HEK293 (cell line): ENCODE measurements around the gene DYRK2.
A peak's percentile ranks its signal among the peaks of the same experiment; 100 is the strongest.

Experiments used
- CTCF ChIA-PET: fragments of 350-600 bp; formaldehyde crosslinking; extraction: SDS; loops from one replicate; lab custom pipeline; 2021; ENCODE audit warnings: antibody characterized with exemption; lab: Yijun Ruan, JAX
- POLR2A ChIA-PET: fragments of 300-600 bp; formaldehyde crosslinking; extraction: SDS; loops from one replicate; lab custom pipeline; 2020; ENCODE audit warnings: antibody characterized with exemption, inconsistent platforms; lab: Yijun Ruan, JAX
- H3K27ac ChIP-seq: fragments of 200-500 bp; sonication (Bioruptor generic); 2 replicates; pipeline ENCODE4 v1.5.1; 2014; ENCODE audit warnings: low read depth, low read length, control low read depth, inconsistent platforms; ENCODE audit errors: extremely low read depth
- H3K36me3 ChIP-seq, 2 experiments: fragments of 200-500 bp in 1 of 2; sonication (Bioruptor generic) in 1 of 2; 1 replicate in 1 of 2; 2 replicates in 1 of 2; pipeline ENCODE4 v1.5.1; 2014 to 2017; ENCODE audit warnings: inconsistent platforms in 2 of 2, low read length in 2 of 2; ENCODE audit not compliant: control insufficient read depth in 2 of 2, insufficient read depth in 1 of 2
- H3K4me1 ChIP-seq: fragments of 200-500 bp; sonication (Bioruptor generic); 2 replicates; pipeline ENCODE4 v1.5.1; 2014; ENCODE audit warnings: mild to moderate bottlenecking, low read length, inconsistent platforms; ENCODE audit not compliant: control insufficient read depth, insufficient read depth
- H3K4me3 ChIP-seq: 2 replicates; pipeline ENCODE4 v1.5.1; 2011; ENCODE audit warnings: low read depth, mild to moderate bottlenecking, control low read depth, low read length, moderate library complexity
- H3K9me3 ChIP-seq: fragments of 200-500 bp; sonication (Bioruptor generic); 2 replicates; pipeline ENCODE4 v1.5.1; 2014; ENCODE audit warnings: low read depth, low read length, inconsistent platforms; ENCODE audit not compliant: control insufficient read depth, insufficient read depth
- HOXD13 ChIP-seq: sonication (generic); formaldehyde crosslinking; IDR thresholded peaks from 2 replicates; pipeline ENCODE4 v1.8.0; 2022; ENCODE audit warnings: missing genetic modification reagents, borderline replicate concordance
- IKZF3 ChIP-seq: fragments of 450-650 bp; IDR thresholded peaks from 2 replicates; pipeline ENCODE4 v1.5.0; 2018; ENCODE audit warnings: missing biosample characterization, mild to moderate bottlenecking, missing genetic modification characterization, moderate library complexity
- KLF7 ChIP-seq: fragments of 450-650 bp; formaldehyde crosslinking; IDR thresholded peaks from 2 replicates; pipeline ENCODE4 v1.5.1; 2016; ENCODE audit warnings: missing biosample characterization, missing genetic modification characterization, borderline replicate concordance
- PATZ1 ChIP-seq: fragments of 450-650 bp; formaldehyde crosslinking; IDR thresholded peaks from 2 replicates; pipeline ENCODE4 v1.5.1; 2016; ENCODE audit warnings: missing biosample characterization, missing genetic modification characterization
- PBX3 ChIP-seq: sonication (generic); formaldehyde crosslinking; IDR thresholded peaks from 2 replicates; pipeline ENCODE4 v1.8.1; 2022; ENCODE audit warnings: mild to moderate bottlenecking, moderate library complexity, missing genetic modification reagents
- SP7 ChIP-seq: fragments of 450-650 bp; formaldehyde crosslinking; IDR thresholded peaks from 2 replicates; pipeline ENCODE4 v1.5.1; 2016; ENCODE audit warnings: missing biosample characterization, missing genetic modification characterization
- ZFHX2 ChIP-seq: fragments of 450-650 bp; formaldehyde crosslinking; conservative IDR thresholded peaks from 2 replicates; pipeline ENCODE4 v1.5.1; 2016; ENCODE audit warnings: missing biosample characterization, missing genetic modification characterization
- ZNF121 ChIP-seq: fragments of 450-650 bp; formaldehyde crosslinking; IDR thresholded peaks from 2 replicates; pipeline ENCODE4 v1.5.1; 2016; ENCODE audit warnings: missing biosample characterization, missing genetic modification characterization
- ZNF157 ChIP-seq: fragments of 450-650 bp; formaldehyde crosslinking; IDR thresholded peaks from 2 replicates; pipeline ENCODE4 v1.5.1; 2016; ENCODE audit warnings: missing biosample characterization, missing genetic modification characterization
- ZNF24 ChIP-seq: fragments of 450-650 bp; formaldehyde crosslinking; IDR thresholded peaks from 2 replicates; pipeline ENCODE4 v1.5.1; 2016; ENCODE audit warnings: missing biosample characterization, missing genetic modification characterization
- ZNF324 ChIP-seq: fragments of 450-650 bp; formaldehyde crosslinking; IDR thresholded peaks from 2 replicates; pipeline ENCODE4 v1.5.1; 2016; ENCODE audit warnings: missing biosample characterization, missing genetic modification characterization
- ZNF394 ChIP-seq: fragments of 450-650 bp; formaldehyde crosslinking; IDR thresholded peaks from 2 replicates; pipeline ENCODE4 v1.5.1; 2016; ENCODE audit warnings: missing biosample characterization, missing genetic modification characterization, mild to moderate bottlenecking, moderate library complexity, borderline replicate concordance
- ZNF513 ChIP-seq: fragments of 450-650 bp; IDR thresholded peaks from 2 replicates; pipeline ENCODE4 v1.5.1; 2018; ENCODE audit warnings: missing biosample characterization, missing genetic modification characterization
- ZNF623 ChIP-seq: fragments of 450-650 bp; formaldehyde crosslinking; IDR thresholded peaks from 2 replicates; pipeline ENCODE4 v1.5.1; 2016; ENCODE audit warnings: missing biosample characterization, missing genetic modification characterization
- ZNF626 ChIP-seq: fragments of 450-650 bp; sonication (Bioruptor Pico); formaldehyde crosslinking; IDR thresholded peaks from 2 replicates; pipeline ENCODE4 v1.5.1; 2018; ENCODE audit warnings: missing biosample characterization, missing genetic modification characterization, inconsistent platforms
- ZNF701 ChIP-seq: fragments of 450-650 bp; formaldehyde crosslinking; IDR thresholded peaks from 2 replicates; pipeline ENCODE4 v1.5.1; 2016; ENCODE audit warnings: missing biosample characterization, missing genetic modification characterization
- ZNF830 ChIP-seq: fragments of 450-650 bp; IDR thresholded peaks from 2 replicates; pipeline ENCODE4 v1.5.0; 2018; ENCODE audit warnings: missing biosample characterization, missing genetic modification characterization, low read depth, mild to moderate bottlenecking, moderate library complexity
- ZSCAN18 ChIP-seq: fragments of 450-650 bp; formaldehyde crosslinking; IDR thresholded peaks from 2 replicates; pipeline ENCODE4 v1.5.1; 2016; ENCODE audit warnings: missing biosample characterization, missing genetic modification characterization
- TF ChIP-seq, protein P1 (sequence below): fragments of 450-650 bp; formaldehyde crosslinking; conservative IDR thresholded peaks from 2 replicates; pipeline ENCODE4 v1.5.1; 2016; ENCODE audit warnings: low read depth, missing biosample characterization, missing genetic modification characterization

The DYRK2 gene

DNA sequence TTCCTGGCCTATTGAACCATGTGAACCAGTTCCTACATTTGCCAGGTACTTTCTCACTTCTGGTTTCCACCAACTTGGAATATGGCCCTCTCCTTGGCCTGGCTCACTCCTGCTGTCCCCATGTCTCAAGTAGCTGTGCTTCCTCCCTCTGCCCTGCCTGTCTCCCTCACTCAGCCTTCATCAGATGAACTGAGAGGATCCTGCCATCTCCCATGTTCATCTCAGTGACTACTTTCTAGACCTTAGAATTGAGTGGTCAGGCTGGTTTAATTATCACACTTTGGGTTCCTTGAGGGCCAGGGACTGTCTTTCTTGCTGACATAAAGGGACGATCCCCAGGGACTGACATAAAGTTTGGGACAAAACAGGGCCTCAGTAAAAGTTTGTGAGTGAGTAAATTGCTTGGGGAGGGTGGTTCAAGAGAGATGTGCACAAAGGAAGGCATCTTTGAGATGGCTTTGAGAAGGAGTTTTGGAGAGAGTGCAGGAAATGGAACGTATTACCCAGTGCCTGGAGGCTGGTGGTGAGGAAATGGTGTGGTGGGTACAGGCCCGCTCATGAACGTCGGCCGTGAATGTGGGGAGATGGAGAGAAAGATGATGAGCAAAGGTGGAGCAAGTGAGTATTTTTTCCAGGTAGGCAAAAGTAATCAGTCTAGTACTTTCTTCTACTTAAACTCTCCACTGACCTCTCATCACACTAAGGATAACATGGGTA lies 20.8 kb downstream of the DYRK2 start:
- H3K27ac ChIP-seq, result no peak overlapping the region
- no peak overlapping the region for H3K4me3 ChIP-seq
- TF ChIP-seq PBX3 (CRISPR knock-in tag) (no peak), ZNF830 (no peak), ZNF121 (tag by site-specific recombination) (no peak), ZFHX2 (no peak), PATZ1 (tag by site-specific recombination) (no peak), SP7 (tag by site-specific recombination) (no peak), ZNF24 (tag by site-specific recombination) (no peak), ZNF626 (tag by site-specific recombination) (no peak)
- no peaks in the 10 kb centered on the region; the same call in 1 of the 2 replicates for H3K4me1 ChIP-seq
- H3K36me3 ChIP-seq, result no peaks in the 10 kb centered on the region
- CTCF ChIA-PET, result no interaction called here
- POLR2A ChIA-PET, result no interaction called here
- no peaks in the 10 kb centered on the region for H3K9me3 ChIP-seq

DNA sequence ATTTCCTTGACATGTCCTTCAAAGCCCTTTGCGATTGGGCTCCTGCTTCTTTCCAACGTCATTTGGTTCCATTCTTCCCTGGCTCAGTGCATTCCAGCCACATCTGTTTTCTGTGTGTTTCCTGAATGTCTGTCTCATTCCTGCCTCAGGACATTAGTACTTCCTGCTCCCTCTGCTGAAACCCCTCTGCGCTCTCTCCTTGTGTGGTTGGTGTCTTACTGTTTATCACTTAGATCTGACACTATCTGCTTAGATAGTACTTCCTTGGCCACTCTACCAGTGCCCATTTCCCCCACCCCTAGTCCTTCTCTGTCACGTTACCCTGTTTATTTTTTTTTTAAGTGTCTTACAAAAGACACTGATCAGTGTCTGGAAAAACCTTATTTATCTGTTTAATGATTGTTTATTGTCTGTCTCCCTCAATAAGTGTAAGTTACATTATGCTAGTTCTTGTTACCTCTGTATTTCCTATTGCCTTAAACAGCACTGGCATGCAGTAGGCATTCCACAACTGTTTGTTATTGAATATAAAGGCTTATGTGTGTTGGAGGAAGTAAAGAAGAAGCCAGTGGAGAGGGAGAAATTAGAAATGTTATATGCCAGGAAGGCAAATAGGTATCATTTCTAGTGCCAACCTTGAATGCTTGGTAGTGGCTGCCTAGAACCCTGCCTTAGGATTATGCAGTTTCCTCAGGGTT lies 21.5 kb downstream of the DYRK2 start:
- TF ChIP-seq ZNF623 (tag by site-specific recombination), result peak; percentile 56
- no peak for TF ChIP-seq KLF7 (tag by site-specific recombination)
- no peak for TF ChIP-seq ZNF157
- TF ChIP-seq, all 188 proteins: peak for 1
- Histone ChIP-seq H3K4me1 (no peaks in the 10 kb centered on the region; the same call in 1 of the 2 replicates), H3K9me3 (no peaks in the 10 kb centered on the region), H3K27ac (no peak overlapping the region), H3K4me3 (no peak overlapping the region), H3K36me3 (no peaks in the 10 kb centered on the region)
- ChIA-PET CTCF (no interaction called here), POLR2A (no interaction called here)

GRCh38 chr12:67671419-67671818 lies 22.9 kb downstream of the DYRK2 start:
- H3K4me1 ChIP-seq, result no peaks in the 10 kb centered on the region; the same call in 1 of the 2 replicates
- ChIA-PET POLR2A (no interaction called here), CTCF (no interaction called here)
- H3K4me3 ChIP-seq, result no peak overlapping the region
- no peak overlapping the region for H3K27ac ChIP-seq
- TF ChIP-seq ZNF394 (tag by site-specific recombination), result no peak
- TF ChIP-seq HOXD13 (CRISPR knock-in tag), result no peak
- TF ChIP-seq ZSCAN18 (tag by site-specific recombination), result no peak
- TF ChIP-seq ZNF513 (tag by site-specific recombination), result no peak
- TF ChIP-seq ZNF324 (tag by site-specific recombination), result no peak
- TF ChIP-seq ZNF701, result no peak
- TF ChIP-seq, protein P1, sequence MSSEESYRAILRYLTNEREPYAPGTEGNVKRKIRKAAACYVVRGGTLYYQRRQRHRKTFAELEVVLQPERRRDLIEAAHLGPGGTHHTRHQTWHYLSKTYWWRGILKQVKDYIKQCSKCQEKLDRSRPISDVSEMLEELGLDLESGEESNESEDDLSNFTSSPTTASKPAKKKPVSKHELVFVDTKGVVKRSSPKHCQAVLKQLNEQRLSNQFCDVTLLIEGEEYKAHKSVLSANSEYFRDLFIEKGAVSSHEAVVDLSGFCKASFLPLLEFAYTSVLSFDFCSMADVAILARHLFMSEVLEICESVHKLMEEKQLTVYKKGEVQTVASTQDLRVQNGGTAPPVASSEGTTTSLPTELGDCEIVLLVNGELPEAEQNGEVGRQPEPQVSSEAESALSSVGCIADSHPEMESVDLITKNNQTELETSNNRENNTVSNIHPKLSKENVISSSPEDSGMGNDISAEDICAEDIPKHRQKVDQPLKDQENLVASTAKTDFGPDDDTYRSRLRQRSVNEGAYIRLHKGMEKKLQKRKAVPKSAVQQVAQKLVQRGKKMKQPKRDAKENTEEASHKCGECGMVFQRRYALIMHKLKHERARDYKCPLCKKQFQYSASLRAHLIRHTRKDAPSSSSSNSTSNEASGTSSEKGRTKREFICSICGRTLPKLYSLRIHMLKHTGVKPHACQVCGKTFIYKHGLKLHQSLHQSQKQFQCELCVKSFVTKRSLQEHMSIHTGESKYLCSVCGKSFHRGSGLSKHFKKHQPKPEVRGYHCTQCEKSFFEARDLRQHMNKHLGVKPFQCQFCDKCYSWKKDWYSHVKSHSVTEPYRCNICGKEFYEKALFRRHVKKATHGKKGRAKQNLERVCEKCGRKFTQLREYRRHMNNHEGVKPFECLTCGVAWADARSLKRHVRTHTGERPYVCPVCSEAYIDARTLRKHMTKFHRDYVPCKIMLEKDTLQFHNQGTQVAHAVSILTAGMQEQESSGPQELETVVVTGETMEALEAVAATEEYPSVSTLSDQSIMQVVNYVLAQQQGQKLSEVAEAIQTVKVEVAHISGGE (tag by site-specific recombination), result no peak
- no peak for TF ChIP-seq IKZF3 (tag by site-specific recombination)
- no peaks in the 10 kb centered on the region for H3K9me3 ChIP-seq
- H3K36me3 ChIP-seq, result no peaks in the 10 kb centered on the region
